GM23248 (cell line): ENCODE results near the gene PF4V1. TPM values are rescaled to one million over a fixed set of nuclear protein-coding genes. Genes with fewer than 3 reads are reported as not detected.
A peak's percentile ranks its signal among the peaks of the same experiment; 100 is the strongest.

ENCODE experiments used
- DNase-seq: peaks from one replicate; pipeline ENCODE4 v3.0.0-alpha.2; 2015
- H2AFZ ChIP-seq: fragments of 200-600 bp; sonication (generic); 2 replicates; pipeline ENCODE4 v1.6.1; 2016; ENCODE audit warnings: antibody characterized with exemption
- H3F3A ChIP-seq: fragments of 200-600 bp; sonication (generic); 2 replicates; pipeline ENCODE4 v1.6.1; 2016; ENCODE audit warnings: mild to moderate bottlenecking, antibody characterized with exemption, mixed run types; ENCODE audit not compliant: insufficient read depth
- H3K27ac ChIP-seq: fragments of 200-600 bp; sonication (generic); 2 replicates; pipeline ENCODE4 v1.5.1; 2016; ENCODE audit warnings: mild to moderate bottlenecking
- H3K27me3 ChIP-seq: fragments of 200-600 bp; sonication (generic); replicated peaks from 2 replicates; pipeline ENCODE4 v1.6.1; 2016; ENCODE audit warnings: mild to moderate bottlenecking; ENCODE audit not compliant: insufficient read depth
- H3K36me3 ChIP-seq: fragments of 200-600 bp; sonication (generic); 2 replicates; pipeline ENCODE4 v1.6.1; 2016; ENCODE audit warnings: low read depth, mild to moderate bottlenecking
- H3K4me1 ChIP-seq: fragments of 200-600 bp; sonication (generic); 2 replicates; pipeline ENCODE4 v1.6.1; 2016; ENCODE audit warnings: mild to moderate bottlenecking; ENCODE audit not compliant: insufficient read depth
- H3K4me2 ChIP-seq: fragments of 200-600 bp; sonication (generic); one replicate; pipeline ENCODE4 v1.6.1; 2016; ENCODE audit warnings: mild to moderate bottlenecking; ENCODE audit not compliant: unreplicated experiment
- H3K4me3 ChIP-seq: fragments of 200-600 bp; sonication (generic); 2 replicates; pipeline ENCODE4 v1.5.1; 2016; ENCODE audit warnings: mild to moderate bottlenecking
- H3K79me2 ChIP-seq: fragments of 200-600 bp; sonication (generic); 2 replicates; pipeline ENCODE4 v1.6.1; 2016; ENCODE audit warnings: mild to moderate bottlenecking; ENCODE audit not compliant: insufficient read depth
- H3K9ac ChIP-seq: fragments of 200-600 bp; sonication (generic); 2 replicates; pipeline ENCODE4 v1.6.1; 2016; ENCODE audit warnings: mild to moderate bottlenecking
- H3K9me2 ChIP-seq: fragments of 200-600 bp; sonication (generic); 2 replicates; pipeline ENCODE4 v1.6.1; 2016; ENCODE audit warnings: mixed run types, mild to moderate bottlenecking, moderate library complexity; ENCODE audit not compliant: insufficient read depth
- H3K9me3 ChIP-seq: fragments of 200-600 bp; sonication (generic); one replicate; pipeline ENCODE4 v1.6.1; 2017; ENCODE audit warnings: low read depth
- H4K20me1 ChIP-seq: fragments of 200-600 bp; sonication (generic); 2 replicates; pipeline ENCODE4 v1.6.0; 2016; ENCODE audit not compliant: insufficient read depth
- EZH2 ChIP-seq: fragments of 200-600 bp; sonication (generic); IDR thresholded peaks from 2 replicates; pipeline ENCODE4 v1.6.1; 2018; ENCODE audit warnings: antibody characterized with exemption, mild to moderate bottlenecking; ENCODE audit not compliant: insufficient read depth, poor library complexity, severe bottlenecking
- EZH2phosphoT487 ChIP-seq: fragments of 200-600 bp; sonication (generic); IDR thresholded peaks from 2 replicates; pipeline ENCODE4 v1.6.1; 2018; ENCODE audit warnings: antibody characterized with exemption, moderate library complexity, mild to moderate bottlenecking, low read depth; ENCODE audit not compliant: insufficient read depth
- whole genome bisulfite sequencing, 2 experiments: methylation state at CpG; one replicate each; pipeline ENCODE4 v1.1.6; 2015 to 2017; ENCODE audit warnings: low lambda C conversion rate in 2 of 2, low coverage in 1 of 2; ENCODE audit errors: missing lambda C conversion rate in 2 of 2; 5-methylcytosine and 5-hydroxymethylcytosine counted together
- in situ Hi-C: fragments of 300-500 bp; cut with MboI; formaldehyde crosslinking; loops from 2 replicates; pipeline ENCODE4 v1.15.0; 2020
- polyA plus RNA-seq: library from polyadenylated mRNA; unstranded; fragments of >200 nt; fragmentation: Nextera tagmentation; extraction: Ambion mirVana; gene quantifications from 2 replicates; pipeline ENCODE4 v1.2.1, GENCODE V29; 2016
- total RNA-seq: library from RNA; depleted of rRNA; stranded (reverse); fragments of >200 nt; shearing (Covaris generic); gene quantifications from 2 replicates; pipeline ENCODE4 v1.2.3, GENCODE V29; 2014

PF4V1 gene
- total and polyA plus RNA-seq, 2 experiments from 2014 or later: 8.1 to 13.8 TPM

GRCh38 chr4:73822812-73823504, 30.1 kb upstream of the PF4V1 start:
- Histone ChIP-seq H3K27me3 (no peaks in the 10 kb centered on the region), H3K79me2 (no peaks in the 10 kb centered on the region), H2AFZ (no peak overlapping the region), H3K36me3 (no peaks in the 10 kb centered on the region), H3K27ac (no peak overlapping the region), H3F3A (peaks cover 6% of the 10 kb centered on the region; the same call in 1 of the 2 replicates), H3K9me2 (no peaks in the 10 kb centered on the region; the same call in 1 of the 2 replicates), H4K20me1 (no peaks in the 10 kb centered on the region), H3K4me2 (no peak overlapping the region), H3K9ac (no peak overlapping the region), H3K4me3 (no peak overlapping the region), H3K4me1 (0 out of 2 replicates have a peak, but pooled peaks cover under 1% of the 10 kb centered on the region), H3K9me3 (no peaks in the 10 kb centered on the region)
- in situ Hi-C loops: no loop called here
- TF ChIP-seq EZH2: no peak
- TF ChIP-seq EZH2phosphoT487: no peak
- no peak for DNase-seq

GRCh38 chr4:73823760-73824159, 29.3 kb upstream of the PF4V1 start:
- Histone ChIP-seq H3K9me2 (no peaks in the 10 kb centered on the region; the same call in 1 of the 2 replicates), H3K9ac (no peak overlapping the region), H3K9me3 (no peaks in the 10 kb centered on the region), H3K4me1 (peaks cover 4% of the 10 kb centered on the region), H2AFZ (no peak overlapping the region), H3K36me3 (no peaks in the 10 kb centered on the region), H3K79me2 (no peaks in the 10 kb centered on the region), H3K4me2 (no peak overlapping the region), H4K20me1 (no peaks in the 10 kb centered on the region), H3K4me3 (no peak overlapping the region), H3K27me3 (no peaks in the 10 kb centered on the region), H3F3A (peaks cover 11% of the 10 kb centered on the region; the same call in 1 of the 2 replicates), H3K27ac (no peak overlapping the region)
- in situ Hi-C loops: no loop called here
- no peak for DNase-seq
- TF ChIP-seq EZH2: no peak
- TF ChIP-seq EZH2phosphoT487: no peak

GRCh38 chr4:73828956-73829355, 24.1 kb upstream of the PF4V1 start:
- Histone ChIP-seq H4K20me1 (no peaks in the 10 kb centered on the region), H3K27ac (peak overlapping the region; percentile 31), H3K4me1 (peaks cover 35% of the 10 kb centered on the region), H3K9me3 (no peaks in the 10 kb centered on the region), H3K4me3 (no peak overlapping the region), H3K27me3 (no peaks in the 10 kb centered on the region), H3K4me2 (peak overlapping the region; percentile 41), H3K79me2 (no peaks in the 10 kb centered on the region), H3K9me2 (no peaks in the 10 kb centered on the region), H3F3A (peaks cover 49% of the 10 kb centered on the region), H2AFZ (no peak overlapping the region), H3K36me3 (no peaks in the 10 kb centered on the region), H3K9ac (no peak overlapping the region)
- in situ Hi-C loops: no loop called here
- WGBS, 2 experiments: 5 to 7% methylated on average over 3 of the region's 3 CpGs
- peak; percentile 74 for DNase-seq
- TF ChIP-seq EZH2phosphoT487 (no peak), EZH2 (no peak)

- Histone ChIP-seq H3K9me3 (no peaks in the 10 kb centered on the region), H3K27me3 (no peaks in the 10 kb centered on the region), H3K9me2 (no peaks in the 10 kb centered on the region), H3F3A (peaks cover 49% of the 10 kb centered on the region), H2AFZ (no peak overlapping the region), H3K9ac (no peak overlapping the region), H3K4me2 (no peak overlapping the region), H3K36me3 (no peaks in the 10 kb centered on the region), H4K20me1 (no peaks in the 10 kb centered on the region), H3K4me1 (peaks cover 39% of the 10 kb centered on the region), H3K4me3 (no peak overlapping the region), H3K79me2 (no peaks in the 10 kb centered on the region), H3K27ac (peak overlapping the region; percentile 37)
- in situ Hi-C loops: no loop called here
- TF ChIP-seq EZH2phosphoT487: no peak
- TF ChIP-seq EZH2: no peak
- 26 to 29% methylated on average over 2 of the region's 2 CpGs for WGBS, 2 experiments
- DNase-seq: peak; percentile 59
Measured at GRCh38 chr4:73831569-73831968, 21.5 kb upstream of the PF4V1 start.
